Amniotic stem cell (primary cell): ENCODE results near the gene KNDC1.
"Not testable (repeated sequence)": the region's sequence is repeated elsewhere in the genome, so short reads cannot be mapped to it uniquely, and the experiment has no call there.

Experiments
- DNase-seq: peaks from one replicate; lab custom pipeline; 2025; lab: John Stamatoyannopoulos, UW

KNDC1 gene

GRCh38 chr10:133225707-133226191, 65.7 kb downstream of the KNDC1 start:
- no peak for DNase-seq

DNA sequence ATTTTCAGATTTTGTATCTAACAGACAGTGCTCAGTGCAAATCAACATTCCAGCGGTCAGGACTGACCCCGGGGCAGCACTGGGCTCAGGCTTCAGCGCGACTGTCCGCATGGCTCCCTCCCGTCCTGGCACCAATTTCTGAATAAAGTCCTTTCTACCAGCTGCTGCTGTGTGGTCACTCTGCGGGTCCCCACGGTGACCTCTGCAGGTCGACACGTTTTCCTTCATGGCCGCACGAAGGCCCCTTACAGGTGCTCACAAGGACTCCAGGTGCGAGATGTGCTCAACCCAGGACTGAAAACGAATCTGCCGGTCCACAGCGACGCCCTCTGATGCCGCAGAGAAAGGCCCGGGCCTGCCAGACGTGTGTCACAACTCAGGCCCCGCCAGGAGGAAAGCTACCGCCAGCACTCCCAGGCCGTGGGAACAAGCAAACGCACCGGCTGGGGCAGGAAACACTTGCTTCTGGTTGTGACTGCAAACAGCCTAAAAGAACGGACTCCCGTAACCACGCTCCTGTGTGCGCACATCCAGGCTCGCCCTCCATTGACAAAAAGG, 66.3 kb downstream of the KNDC1 start:
- no peak for DNase-seq

DNA sequence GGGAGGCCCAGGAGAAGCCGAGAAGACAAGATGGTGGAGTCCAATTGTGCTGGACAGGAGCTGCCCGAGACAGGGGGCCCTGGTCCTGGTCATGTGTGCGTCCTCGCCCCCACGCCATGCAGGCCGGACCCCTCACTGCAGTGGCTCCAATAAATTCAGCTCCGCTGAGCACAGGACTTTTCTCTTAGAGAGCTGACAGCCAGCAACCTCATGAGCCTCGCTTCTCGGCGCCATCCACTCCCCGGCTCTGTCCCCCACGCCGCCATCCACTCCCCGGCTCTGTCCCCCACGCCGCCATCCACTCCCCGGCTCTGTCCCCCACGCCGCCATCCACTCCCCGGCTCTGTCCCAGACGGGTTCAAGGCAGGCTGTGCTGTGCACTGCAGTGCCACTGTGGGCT, 67.2 kb downstream of the KNDC1 start:
- no peak for DNase-seq

DNA sequence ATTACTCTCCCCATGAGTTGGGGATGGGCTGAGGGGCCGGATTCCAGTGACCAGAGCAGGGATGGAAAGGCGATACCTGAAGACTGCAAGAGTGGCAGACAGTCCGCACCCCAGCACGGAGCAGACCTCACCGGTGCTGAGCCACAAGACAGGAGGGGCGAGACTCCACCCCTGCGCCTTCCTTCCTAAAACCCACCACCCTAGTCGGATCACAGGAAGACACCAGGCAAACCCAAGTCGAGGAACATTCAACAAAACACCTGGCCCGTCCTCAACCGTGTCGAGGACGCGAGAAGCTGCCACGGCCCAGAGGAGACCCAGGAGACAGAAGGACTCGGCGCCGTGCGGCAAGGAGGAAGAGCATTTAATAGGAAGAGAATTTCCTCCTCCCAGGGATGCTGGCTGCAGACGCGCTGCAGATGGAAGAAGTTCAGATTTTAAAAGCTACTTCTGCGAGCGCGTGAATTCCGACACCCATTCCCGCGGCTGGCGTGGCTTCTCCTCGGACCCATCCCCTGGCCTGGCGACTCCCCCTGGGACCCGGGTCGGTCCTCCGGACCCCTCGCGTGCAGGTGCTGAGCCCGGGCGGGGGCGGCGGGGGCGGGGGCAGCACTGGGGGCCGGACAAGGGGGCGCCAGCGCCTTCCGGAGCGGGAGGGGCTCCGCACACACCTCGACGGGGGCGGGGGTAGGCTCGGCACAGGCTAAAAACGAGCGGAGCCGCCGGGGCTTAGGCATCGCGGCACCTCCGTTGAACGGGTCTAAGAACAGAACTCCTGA, 69.4 kb downstream of the KNDC1 start:
- DNase-seq: no peak

DNA sequence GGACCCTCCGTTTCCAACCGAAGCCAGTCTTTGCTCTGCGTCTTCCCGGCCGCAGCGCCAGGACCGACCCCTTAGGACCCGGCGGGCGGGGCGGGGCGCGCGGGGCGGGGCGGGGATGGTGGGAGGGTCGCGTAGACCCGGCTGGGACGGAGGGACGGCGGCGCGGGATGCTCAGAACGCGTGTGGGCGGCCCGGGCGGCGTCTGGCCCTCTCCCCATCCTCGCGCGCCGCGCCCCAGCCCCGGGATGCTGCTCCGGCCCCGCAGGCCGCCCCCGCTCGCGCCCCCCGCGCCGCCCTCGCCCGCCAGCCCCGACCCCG, 70.0 kb downstream of the KNDC1 start, which contains the start of gene UTF1:
UTF1 (plus strand) TSS at position 174 of the 318 bp plus-strand sequence; CDS start at position 246, 72 bp downstream.
- no peak for DNase-seq

DNA sequence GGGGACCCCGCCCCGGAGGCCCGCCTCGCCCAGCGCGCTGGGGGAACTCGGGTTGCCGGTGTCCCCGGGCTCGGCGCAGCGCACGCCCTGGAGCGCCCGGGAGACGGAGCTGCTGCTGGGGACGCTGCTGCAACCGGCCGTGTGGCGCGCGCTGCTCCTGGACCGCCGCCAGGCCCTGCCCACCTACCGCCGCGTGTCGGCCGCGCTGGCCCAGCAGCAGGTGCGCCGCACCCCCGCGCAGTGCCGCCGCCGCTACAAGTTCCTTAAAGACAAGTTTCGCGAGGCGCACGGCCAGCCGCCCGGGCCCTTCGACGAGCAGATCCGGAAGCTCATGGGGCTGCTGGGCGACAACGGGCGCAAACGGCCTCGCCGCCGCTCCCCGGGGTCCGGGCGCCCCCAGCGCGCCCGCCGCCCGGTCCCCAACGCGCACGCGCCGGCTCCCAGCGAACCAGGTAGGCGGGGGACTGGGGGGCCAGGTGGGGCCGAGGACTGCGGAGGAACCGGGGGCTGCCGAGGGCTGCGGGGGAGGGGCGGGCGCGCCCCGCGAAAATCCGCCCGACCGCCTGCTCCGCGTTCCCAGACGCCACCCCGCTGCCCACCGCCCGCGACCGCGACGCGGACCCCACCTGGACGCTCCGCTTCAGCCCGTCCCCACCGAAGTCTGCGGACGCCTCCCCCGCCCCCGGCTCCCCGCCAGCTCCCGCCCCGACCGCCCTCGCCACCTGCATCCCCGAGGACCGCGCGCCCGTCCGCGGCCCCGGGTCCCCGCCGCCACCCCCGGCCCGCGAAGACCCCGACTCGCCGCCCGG, 70.6 kb downstream of the KNDC1 start:
- DNase-seq: no peak

DNA sequence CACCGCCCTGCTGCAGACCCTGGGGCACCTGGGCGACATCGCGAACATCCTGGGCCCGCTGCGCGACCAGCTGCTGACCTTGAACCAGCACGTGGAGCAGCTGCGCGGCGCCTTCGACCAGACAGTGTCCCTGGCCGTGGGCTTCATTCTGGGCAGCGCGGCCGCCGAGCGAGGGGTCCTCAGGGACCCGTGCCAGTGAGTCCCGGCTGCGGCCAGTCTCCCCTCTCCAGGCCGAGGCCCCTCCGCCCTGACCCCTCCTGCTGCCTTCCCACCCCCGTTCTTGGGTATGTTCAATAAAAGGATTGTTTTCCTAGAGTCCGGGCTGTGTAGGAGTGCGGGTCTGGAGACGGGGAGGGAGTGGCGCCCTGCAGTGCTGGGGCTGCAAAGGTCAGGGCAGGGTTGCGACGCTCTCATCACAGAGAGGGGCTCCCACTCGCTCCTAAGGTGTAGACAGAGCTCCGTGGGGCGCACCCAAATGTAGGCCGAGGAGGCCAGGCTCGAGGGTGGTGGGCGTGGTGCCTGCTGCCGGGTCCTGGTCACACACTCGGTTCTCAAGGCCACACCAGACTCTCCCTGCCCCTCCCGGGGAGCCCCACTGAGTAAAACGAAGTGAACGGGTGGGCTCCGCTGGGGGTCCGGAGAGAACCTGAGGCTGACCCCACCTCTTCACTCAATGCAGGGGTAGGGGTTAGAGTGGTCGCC, 71.4 kb downstream of the KNDC1 start:
- DNase-seq: no peak

DNA sequence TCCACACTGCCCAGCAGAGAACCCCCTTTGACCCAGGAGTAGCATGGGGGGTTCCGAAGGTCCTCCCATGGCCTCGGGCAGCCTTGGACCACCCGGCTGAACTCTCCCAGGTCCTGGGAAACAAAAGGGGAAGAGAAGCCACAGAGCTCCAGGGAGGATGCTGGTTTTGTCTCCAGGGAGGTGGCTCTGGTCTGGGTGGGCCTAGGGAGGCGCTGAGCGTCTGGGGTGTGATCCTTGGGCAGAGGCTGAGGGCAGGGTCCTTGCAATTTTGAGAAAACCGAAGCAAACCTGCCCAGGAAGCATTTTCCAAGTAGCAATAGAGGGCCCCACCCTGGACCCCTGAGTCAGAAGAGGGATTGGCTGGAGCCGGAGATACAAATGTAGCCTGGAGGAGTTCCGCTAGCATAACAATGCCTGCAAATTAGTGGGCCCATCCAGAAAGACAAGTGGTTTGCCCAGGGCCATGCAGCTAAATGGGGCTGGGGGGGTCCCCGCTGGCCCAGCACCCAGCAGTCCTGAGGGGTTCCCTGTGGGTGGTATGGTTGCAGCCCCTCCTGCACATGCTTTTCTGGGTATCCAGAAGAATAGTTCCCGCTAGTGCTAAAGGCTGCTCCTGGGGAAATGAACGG, 72.0 kb downstream of the KNDC1 start:
- DNase-seq: no peak

- not testable (repeated sequence) for DNase-seq
These were observed 74.8 kb downstream of the KNDC1 start for GRCh38 chr10:133234796-133235195.

DNA sequence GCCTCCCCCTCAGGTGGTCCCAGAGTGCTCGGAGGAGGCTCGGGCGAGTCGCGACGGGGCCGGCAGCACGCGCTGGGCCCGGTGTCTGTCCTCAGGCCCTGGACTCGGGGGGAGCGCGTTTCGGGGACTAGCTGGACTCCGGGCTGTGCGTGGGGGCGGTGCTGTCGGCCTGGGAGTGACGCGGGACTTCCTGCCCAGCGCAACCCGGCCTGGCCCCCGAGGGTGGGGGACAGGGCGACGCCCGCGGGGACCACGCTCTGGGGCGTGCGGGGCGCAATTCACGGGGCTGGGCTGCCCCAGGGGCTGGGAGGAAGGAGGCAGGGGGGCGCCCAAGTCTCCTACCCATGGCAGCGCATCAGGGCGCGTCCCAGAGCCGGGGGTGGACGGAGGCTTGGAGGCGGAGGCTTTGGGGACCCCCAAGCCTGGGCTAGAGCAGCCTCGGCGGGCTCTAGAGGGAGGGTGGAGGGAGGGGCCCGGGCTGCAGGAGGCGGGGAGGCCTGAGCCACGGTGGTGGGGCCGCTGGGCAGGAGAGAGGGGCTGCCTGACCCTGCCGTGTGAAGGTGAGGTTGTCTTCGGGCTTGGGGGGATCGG, 75.3 kb downstream of the KNDC1 start:
- no peak for DNase-seq

DNA sequence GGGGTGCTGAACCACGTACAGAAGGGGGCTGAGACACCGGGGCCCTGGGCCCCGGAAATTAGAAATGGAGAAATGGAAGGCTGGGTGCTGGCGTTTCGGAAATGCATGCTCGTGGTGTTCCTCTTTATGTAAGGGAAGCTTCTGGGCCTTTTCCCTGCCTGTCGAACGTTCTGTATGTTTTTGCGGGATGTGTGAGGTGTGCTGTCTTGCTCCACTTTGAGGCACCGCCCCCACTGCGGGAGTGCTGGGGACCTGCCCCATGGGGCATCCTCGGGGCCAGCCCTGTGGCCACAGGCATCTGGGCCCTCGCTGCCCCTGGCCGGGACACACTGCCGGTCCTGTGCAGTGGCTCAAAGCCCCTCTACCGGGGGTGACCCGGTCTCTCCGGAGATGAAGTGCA, 75.9 kb downstream of the KNDC1 start:
- no peak for DNase-seq

DNA sequence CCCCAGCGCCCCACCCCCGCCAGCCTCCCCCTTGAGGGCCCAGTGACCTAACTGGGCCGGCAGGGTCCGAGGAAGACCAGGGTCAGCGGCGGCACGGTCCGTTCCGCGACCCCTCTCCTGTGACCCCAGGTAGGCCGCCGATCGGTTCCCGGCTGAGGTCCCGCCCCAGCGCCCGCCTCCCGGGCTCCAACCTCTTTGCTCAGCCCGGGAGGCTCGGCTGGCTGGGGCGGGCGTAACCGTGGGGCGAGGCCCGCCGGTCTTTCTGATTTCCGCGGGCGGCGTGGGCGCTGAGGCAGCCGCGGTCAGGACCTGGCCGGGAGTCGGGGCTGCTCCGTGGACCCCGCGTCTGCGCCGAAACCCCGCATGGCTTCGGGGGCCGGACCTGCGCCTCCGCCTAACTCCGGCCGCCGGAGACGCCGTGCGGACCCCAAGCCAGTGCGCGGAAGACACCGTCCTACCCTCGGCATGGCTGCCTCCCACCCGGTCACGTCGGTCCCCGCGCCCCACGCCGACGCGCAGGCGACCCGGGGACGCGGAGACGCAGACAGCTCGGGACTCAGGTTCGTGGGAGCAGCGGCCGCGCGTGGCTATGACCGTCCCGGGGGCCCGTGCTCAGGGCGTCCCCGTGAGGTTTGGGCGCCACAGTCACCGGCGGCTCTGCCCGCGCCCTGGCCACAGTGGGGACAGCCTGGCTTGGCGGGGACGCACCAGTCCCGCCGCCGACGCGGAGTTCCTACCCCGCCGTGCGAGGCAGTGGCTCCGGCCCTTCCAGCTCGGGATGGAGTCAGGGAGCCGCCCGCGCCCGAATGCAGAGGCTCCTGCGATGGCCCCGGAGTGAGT, 76.6 kb downstream of the KNDC1 start:
- DNase-seq: no peak

DNA sequence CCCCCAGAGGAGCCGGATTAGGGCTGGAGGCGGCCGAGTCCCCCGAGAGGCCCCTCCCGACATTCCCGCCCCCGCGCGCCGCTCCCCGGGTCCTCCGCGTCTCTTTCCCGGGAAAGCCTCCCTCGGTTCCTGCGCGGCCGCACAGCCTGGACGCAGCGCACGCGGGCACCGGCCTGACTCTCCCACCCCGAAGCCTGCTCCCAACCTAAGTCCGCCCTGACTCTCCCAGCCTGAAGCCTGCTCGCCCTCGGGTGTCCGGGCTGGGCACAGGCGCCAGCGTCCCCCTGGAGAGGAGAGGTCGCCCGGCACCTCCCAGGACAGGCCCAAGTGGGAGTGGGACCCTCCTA, 77.2 kb downstream of the KNDC1 start:
- DNase-seq: no peak

DNA sequence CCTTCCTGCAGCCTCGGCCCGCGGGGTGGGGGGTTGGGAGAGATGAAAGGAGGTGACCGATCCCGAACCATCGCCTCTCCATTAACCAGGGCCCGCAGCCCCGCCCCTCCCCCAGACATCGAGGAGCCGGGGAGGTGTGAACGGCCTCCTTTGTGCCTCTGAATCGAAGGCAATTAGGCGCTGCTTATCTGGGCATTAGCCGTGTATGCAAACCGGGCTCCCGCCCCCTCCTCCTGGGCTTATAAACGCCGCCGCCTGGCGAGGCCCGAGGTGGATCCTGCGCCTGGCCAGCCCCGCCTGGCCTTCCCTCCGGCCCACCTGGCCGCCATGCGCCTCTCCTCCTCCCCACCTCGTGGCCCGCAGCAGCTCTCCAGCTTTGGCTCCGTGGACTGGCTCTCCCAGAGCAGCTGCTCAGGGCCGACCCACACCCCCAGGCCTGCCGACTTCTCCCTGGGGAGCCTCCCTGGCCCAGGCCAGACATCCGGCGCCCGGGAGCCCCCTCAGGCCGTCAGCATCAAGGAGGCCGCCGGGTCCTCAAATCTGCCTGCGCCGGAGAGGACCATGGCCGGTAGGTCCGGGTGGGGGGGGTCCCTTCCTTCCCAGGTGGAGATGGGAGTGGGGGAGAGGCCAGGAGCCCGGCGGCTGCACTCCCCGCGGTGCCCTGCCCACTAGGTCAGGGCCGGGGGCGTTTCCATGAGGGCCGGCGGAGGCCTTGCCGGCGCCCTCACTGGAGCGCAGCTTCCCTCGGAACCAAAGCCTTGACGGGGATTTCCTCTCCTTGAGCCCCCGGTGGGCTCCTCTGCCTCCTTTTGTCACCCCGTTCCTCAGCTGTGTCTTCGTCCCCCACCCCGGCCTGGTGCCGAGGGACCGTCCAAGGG, 77.8 kb downstream of the KNDC1 start, which contains the start of gene VENTX:
VENTX (plus strand) TSS at position 268 of the 878 bp plus-strand sequence; CDS start at position 328, 60 bp downstream.
- DNase-seq: no peak

DNA sequence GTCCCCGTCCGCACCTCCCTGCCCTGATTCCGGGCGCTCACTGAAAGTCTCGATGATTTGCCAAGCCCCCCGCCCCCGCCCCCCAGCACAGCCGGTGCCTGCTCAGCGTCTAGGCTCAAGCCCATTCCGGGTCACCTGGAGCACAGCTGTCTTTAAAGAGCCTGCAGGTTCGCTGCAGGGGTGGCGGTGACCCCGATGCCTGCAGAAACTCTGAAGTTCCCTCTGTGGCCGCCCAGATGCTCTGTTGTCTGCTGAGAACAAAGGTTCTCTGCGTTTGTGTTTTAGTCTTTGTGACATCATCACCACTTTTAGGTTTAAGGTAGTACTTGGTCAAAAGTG, 78.4 kb downstream of the KNDC1 start:
- no peak for DNase-seq

- DNase-seq: no peak
These were observed 80.0 kb downstream of the KNDC1 start for GRCh38 chr10:133239990-133240389.

DNA sequence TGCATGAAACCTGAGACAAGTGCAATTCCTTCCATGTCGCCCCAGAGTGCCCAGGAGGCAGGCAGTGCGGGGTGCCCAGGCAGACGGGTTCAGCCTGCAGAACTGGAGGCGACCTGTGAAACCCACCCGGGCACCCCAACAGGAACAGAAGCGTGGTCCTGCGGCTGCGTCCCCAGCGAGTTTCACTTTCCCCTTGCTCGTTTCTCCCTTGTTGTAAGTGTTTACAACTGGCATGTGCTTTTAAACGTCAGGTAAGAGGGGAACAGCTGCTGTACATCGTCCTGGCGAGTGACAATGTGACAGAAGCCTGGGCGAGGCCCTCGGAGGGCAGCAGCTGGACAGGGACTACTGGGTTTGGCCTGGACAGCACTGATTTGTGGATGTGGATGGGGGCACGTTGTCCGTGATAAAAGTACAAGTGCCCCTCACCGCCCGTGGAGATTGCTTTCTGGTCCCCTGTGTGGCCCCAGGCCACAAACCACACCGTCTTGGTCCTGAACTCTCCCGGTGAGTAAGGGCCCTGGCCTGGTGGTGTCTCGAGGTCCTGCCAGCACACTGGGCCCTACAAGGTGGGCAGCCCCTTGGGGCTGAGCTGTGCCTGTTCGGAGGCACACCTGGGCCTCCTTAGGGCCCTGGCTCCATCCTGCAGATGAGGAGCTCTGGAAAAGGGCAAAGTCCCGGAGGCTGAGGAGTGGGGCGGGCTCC, 81.6 kb downstream of the KNDC1 start:
- DNase-seq: no peak

DNA sequence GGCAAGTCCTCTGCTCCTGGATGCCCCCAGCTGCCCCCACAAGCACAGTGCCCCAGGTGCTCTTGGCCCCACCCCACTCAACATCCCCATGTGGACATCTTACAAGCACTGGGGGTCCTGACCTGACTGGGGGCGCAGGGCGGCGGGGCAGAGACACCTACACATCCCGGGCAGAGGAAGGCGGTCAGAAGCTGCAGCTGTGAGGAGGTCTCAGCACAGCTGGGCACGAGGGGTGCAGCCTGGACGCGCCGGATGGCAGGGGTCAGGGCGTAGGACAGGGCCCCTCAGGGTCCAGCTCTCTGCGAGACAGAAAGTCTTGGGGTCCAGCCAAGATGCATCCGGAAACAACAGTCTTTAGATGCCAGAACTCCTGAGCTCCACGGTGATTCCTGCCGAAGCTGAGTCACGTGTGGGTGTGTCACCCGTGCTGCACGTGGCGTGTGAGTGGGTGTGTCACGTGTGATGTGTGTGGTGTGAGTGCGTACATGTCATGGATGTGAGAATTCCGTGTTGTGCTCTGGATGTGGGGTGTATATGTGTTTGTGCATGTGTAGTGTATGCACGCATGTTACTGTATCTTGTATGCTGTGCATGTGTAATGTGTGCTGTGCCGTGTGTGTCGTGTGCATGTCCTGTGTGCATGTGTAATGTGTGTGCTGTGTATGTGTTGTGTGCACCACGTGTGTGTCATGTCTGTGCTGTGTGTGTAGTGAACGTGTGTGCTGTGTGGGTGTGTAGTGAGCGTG, 82.8 kb downstream of the KNDC1 start:
- DNase-seq: no peak
